ENCODE data around the gene BTBD16. TPM values are rescaled to one million over a fixed set of nuclear protein-coding genes. Genes with fewer than 3 reads are reported as not detected.

The BTBD16 gene
- total and polyA plus RNA-seq, 2 experiments from 2014 or later = 0.09 to 0.16 TPM

GRCh38 chr10:122328676-122329075, 57.6 kb downstream of the BTBD16 start:
- no peaks in the 10 kb centered on the region for H3K4me1 ChIP-seq (ENCODE audit: low read depth)
- DNase-seq (ENCODE audit: low read depth in 1 of 2, low spot score in 1 of 2) = no peak

GRCh38 chr10:122329416-122329815, 58.3 kb downstream of the BTBD16 start:
- no peak for DNase-seq (ENCODE audit: low read depth in 1 of 2, low spot score in 1 of 2)
- no peak overlapping the region for H3K4me3 ChIP-seq
- H3K4me1 ChIP-seq (ENCODE audit: low read depth) = no peaks in the 10 kb centered on the region
- no peak for TF ChIP-seq CTCF (IDR thresholded peaks at IDR 0.05; ENCODE audit: low read depth, low read length)
- no peaks in the 10 kb centered on the region for H3K27me3 ChIP-seq
- no peaks in the 10 kb centered on the region for H3K9me3 ChIP-seq (ENCODE audit: low read depth)
- no peak overlapping the region for H3K27ac ChIP-seq
- H3K36me3 ChIP-seq = no peaks in the 10 kb centered on the region

More at GRCh38 chr10:122328676-122329075, 57.6 kb downstream of the BTBD16 start:
- no peak for TF ChIP-seq CTCF (IDR thresholded peaks at IDR 0.05; ENCODE audit: low read depth, low read length)
- H3K27ac ChIP-seq = no peak overlapping the region
- H3K9me3 ChIP-seq (ENCODE audit: low read depth) = no peaks in the 10 kb centered on the region
- H3K36me3 ChIP-seq = no peaks in the 10 kb centered on the region
- H3K27me3 ChIP-seq = no peaks in the 10 kb centered on the region
- H3K4me3 ChIP-seq = no peak overlapping the region

GRCh38 chr10:122331100-122331499, 60.0 kb downstream of the BTBD16 start:
- Histone ChIP-seq H3K4me1 (ENCODE audit: low read depth) (no peaks in the 10 kb centered on the region), H3K36me3 (no peaks in the 10 kb centered on the region), H3K27me3 (no peaks in the 10 kb centered on the region), H3K4me3 (no peak overlapping the region), H3K9me3 (ENCODE audit: low read depth) (no peaks in the 10 kb centered on the region), H3K27ac (no peak overlapping the region)
- no peak for DNase-seq (ENCODE audit: low read depth in 1 of 2, low spot score in 1 of 2)
- TF ChIP-seq CTCF (IDR thresholded peaks at IDR 0.05; ENCODE audit: low read depth, low read length) = no peak

GRCh38 chr10:122331615-122332446, 60.7 kb downstream of the BTBD16 start:
- H3K4me1 ChIP-seq (ENCODE audit: low read depth) = no peaks in the 10 kb centered on the region
- no peaks in the 10 kb centered on the region for H3K27me3 ChIP-seq
- no peaks in the 10 kb centered on the region for H3K9me3 ChIP-seq (ENCODE audit: low read depth)
- no peak for DNase-seq (ENCODE audit: low read depth in 1 of 2, low spot score in 1 of 2)
- H3K27ac ChIP-seq = no peak overlapping the region
- no peak overlapping the region for H3K4me3 ChIP-seq
- no peaks in the 10 kb centered on the region for H3K36me3 ChIP-seq
- no peak for TF ChIP-seq CTCF (IDR thresholded peaks at IDR 0.05; ENCODE audit: low read depth, low read length)

GRCh38 chr10:122333037-122333436, 61.9 kb downstream of the BTBD16 start:
- H3K9me3 ChIP-seq (ENCODE audit: low read depth) = no peaks in the 10 kb centered on the region
- no peak for DNase-seq (ENCODE audit: low read depth in 1 of 2, low spot score in 1 of 2)

More at GRCh38 chr10:122333037-122333436, 61.9 kb downstream of the BTBD16 start:
- Histone ChIP-seq H3K36me3 (no peaks in the 10 kb centered on the region), H3K27me3 (no peaks in the 10 kb centered on the region), H3K27ac (no peak overlapping the region), H3K4me1 (ENCODE audit: low read depth) (no peaks in the 10 kb centered on the region), H3K4me3 (no peak overlapping the region)
- TF ChIP-seq CTCF (IDR thresholded peaks at IDR 0.05; ENCODE audit: low read depth, low read length) = no peak
